Hepatocyte (in vitro differentiated cells): ENCODE measurements around the gene IL21R.

Source experiments
- EZH2 ChIP-seq: fragments of 200-600 bp; sonication (generic); IDR thresholded peaks from 2 replicates; pipeline ENCODE4 v1.6.1; 2016; ENCODE audit warnings: antibody characterized with exemption, mild to moderate bottlenecking, borderline replicate concordance
- TF ChIP-seq, protein P1 (sequence below): fragments of 200-600 bp; sonication (generic); IDR thresholded peaks from 2 replicates; pipeline ENCODE4 v1.5.1; 2016; ENCODE audit warnings: antibody characterized with exemption, mild to moderate bottlenecking; ENCODE audit not compliant: poor library complexity

- TF ChIP-seq, protein P1, sequence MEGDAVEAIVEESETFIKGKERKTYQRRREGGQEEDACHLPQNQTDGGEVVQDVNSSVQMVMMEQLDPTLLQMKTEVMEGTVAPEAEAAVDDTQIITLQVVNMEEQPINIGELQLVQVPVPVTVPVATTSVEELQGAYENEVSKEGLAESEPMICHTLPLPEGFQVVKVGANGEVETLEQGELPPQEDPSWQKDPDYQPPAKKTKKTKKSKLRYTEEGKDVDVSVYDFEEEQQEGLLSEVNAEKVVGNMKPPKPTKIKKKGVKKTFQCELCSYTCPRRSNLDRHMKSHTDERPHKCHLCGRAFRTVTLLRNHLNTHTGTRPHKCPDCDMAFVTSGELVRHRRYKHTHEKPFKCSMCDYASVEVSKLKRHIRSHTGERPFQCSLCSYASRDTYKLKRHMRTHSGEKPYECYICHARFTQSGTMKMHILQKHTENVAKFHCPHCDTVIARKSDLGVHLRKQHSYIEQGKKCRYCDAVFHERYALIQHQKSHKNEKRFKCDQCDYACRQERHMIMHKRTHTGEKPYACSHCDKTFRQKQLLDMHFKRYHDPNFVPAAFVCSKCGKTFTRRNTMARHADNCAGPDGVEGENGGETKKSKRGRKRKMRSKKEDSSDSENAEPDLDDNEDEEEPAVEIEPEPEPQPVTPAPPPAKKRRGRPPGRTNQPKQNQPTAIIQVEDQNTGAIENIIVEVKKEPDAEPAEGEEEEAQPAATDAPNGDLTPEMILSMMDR = no peak
- TF ChIP-seq EZH2 = no peak
Measured at GRCh38 chr16:27452569-27453493, 50.9 kb downstream of the IL21R start.
